ENCODE measurements around the gene PLA2G2A.
"Not testable (repeated sequence)": the region's sequence is repeated elsewhere in the genome, so short reads cannot be mapped to it uniquely, and the experiment has no call there.

PLA2G2A gene

DNA sequence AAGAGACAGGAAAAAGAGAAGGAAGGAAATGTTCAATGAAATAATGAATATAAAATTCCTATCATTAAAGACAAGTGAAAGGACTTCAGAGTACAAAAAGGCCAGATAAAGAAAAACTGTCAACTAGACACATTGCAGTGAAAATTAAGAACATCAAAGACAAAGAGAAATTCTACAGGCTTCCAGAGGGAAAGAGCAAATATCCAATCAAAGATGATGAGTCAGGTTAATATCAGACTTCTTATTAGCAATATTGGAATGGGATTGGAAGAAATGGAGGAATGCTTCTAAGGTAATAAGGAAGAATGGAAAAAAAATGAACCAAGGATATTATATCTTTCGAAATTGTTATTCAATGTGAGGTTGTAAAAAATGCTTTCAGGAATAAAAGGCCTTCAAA is 7.8 kb downstream of the PLA2G2A start:
- no peak for DNase-seq

DNA sequence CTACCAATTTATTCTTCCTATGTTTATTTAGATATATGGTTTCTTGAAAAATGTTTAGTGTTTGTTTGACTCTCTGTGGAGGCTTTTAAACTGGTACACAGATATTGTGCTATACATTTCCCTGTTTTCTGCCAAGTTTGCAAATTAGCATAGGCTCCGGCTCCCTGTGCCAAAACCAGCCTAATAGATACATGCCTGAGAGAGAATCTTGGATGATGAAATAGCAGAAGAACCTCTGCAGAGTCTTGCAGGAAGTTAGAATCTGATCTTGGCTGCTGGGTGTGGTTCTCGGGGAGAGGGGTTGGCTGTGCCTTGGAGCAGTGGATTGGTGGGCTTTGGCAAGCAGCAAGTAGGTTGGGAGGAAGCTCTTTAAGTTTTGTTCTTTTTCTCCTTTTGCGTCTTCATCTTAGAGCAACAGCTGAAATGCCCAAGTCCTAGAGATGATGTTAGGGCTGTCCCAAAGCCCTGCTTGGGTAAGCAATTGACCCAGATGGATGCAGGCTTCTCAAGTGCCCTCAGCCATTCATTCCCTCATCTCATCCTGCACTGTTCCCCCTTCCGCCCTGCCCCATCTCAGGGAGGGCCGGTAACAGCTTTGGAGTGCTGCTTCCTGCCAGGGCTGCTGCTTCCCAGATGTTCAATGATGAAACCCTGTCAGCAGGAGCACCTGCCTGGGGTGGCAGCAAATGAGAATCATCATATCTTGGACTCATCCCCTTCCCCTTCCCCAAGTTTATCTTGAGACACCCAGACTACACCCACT is 9.3 kb downstream of the PLA2G2A start:
- DNase-seq: no peak

- DNase-seq: no peak
Measured at GRCh38 chr1:19967808-19968207, 11.6 kb downstream of the PLA2G2A start.

DNA sequence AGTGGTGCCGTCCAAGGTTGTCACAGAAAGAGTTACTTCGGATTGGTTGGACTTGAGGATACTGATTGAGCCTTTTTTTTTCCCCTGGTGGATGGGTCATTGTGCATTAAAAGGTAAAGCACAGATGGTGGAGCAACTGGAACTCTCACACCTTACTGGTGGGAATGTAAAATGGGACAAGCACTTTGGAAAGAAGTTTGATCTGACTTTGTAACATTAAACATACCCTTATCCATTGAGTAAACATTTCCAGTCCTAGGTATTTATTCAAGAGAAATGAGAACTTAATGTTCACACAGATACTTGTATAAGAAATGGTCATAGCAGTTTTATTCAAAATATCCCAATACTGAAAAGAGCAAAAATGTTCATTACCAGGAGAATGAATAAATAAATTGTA is 14.9 kb downstream of the PLA2G2A start:
- no peak for DNase-seq

DNA sequence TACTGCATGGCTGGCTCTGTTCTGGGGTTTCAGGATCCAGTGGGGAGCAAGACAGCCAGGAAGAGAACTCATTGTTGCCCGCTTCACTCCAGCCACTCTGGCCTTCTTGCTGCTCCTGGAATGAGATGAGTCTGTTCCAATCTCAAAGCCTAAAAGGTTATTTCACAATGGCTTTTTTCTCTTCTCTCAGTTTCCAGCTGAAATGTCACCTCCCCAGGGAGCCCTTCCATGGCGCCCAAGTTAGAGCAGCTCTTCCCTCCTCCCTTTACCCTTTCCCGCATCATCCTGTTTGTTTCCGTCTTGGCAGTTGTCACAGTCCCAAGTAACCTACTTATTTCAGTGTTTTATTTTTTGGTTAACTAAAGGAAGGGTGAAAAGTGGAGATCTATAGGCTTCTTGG is 15.8 kb downstream of the PLA2G2A start:
- no peak for DNase-seq

DNA sequence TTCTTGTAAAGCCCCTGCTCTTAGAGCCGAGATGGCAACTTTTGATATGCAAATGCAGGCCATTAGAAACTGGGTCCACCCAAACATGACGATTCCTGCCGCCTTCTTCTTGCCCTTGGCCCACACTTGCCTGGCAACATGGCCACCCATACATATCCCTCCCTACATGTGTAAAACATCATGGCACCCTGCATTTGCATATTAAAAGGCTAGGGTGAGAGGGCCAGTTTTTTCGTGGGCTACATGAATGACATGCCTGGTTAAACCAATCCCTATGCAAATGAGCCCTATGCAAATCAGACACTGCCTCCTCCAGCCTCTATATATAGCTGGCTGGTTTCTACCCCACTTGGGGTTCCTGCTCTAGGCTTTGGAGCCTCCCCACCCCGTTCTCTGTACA is 18.8 kb downstream of the PLA2G2A start:
- no peak for DNase-seq

- DNase-seq: no peak
Measured at GRCh38 chr1:19957779-19958178, 21.6 kb downstream of the PLA2G2A start.

DNA sequence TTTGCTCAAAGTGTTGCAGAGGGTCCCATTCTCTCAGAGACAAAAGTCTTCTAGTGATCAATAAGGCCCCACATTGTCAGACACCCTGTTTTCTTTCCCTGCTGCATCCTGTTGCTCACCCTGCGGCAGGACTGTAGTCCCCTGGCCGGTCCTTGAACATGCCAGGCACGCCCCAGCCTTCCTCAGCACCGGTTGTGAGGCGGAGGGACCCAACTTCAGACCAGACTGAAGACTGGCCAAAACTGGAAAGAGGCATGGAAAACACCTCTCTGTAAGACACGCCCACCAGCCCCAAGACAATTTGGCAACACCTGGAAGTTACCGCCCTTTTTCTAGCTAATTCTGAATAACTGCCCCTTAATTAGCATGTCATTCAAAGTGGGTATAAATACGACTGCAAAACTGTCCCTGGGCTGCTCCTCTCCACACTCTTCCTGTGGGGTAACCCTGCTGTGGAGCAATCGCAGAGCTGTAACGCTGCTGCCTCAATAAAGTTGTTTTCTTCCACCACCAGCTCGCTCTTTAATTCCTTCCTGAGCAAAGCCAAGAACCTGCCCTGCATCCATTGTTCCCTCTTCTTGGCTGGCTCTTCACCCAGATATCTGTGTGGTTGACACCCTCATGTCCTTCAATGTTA is 23.8 kb downstream of the PLA2G2A start:
- DNase-seq: no peak

- no peak for DNase-seq
Measured at GRCh38 chr1:19954059-19954458, 25.4 kb downstream of the PLA2G2A start.

GRCh38 chr1:19949016-19949415 is 30.4 kb downstream of the PLA2G2A start:
- no peak for DNase-seq

DNA sequence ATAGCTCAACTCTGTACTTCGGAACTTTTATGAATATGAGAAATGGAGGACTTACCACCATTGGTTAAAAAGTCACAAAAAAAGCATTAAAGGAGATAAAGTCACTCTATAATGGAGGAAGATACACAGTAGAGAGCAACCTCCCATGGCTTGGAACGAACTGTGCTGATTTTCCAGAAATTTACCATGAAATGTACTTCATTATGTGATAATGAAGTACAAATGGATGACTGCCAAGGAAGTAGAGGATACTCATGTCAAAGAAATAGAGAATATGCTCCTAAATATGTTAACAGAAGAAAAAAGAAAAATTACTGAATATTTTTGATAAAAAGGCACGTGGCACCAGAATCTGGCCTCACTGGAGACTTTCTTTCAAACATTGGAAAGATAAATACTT is 32.4 kb downstream of the PLA2G2A start:
- DNase-seq: no peak

- DNase-seq: no peak
Measured at GRCh38 chr1:19946331-19946751, 33.1 kb downstream of the PLA2G2A start.

DNA sequence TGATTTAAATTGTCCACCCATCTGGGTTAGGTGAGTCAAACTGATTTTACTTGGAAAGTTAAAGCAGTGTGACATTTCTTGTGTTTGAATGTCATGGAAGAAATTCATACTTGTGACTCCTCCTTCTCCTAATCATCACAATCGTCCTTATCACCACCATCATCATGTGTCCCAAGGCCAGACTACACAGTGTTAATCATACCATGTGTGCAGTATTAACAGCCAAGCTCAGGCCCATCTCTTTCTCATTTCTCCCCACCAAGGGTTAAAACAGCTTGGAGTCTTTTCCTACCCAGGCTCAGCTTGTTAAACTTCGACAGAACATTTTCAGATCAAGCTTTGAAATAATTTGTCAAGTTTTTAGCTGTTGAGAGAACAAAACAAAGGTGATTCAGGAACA is 33.5 kb downstream of the PLA2G2A start:
- no peak for DNase-seq

- no peak for DNase-seq
Measured at GRCh38 chr1:19942657-19943056, 36.8 kb downstream of the PLA2G2A start.

GRCh38 chr1:19942088-19942487 is 37.3 kb downstream of the PLA2G2A start:
- DNase-seq: no peak

GRCh38 chr1:19941206-19941568 is 38.2 kb downstream of the PLA2G2A start:
- no peak for DNase-seq

GRCh38 chr1:19940486-19941205 is 38.8 kb downstream of the PLA2G2A start:
- no peak for DNase-seq

GRCh38 chr1:19938472-19938871 is 40.9 kb downstream of the PLA2G2A start:
- DNase-seq: no peak

DNA sequence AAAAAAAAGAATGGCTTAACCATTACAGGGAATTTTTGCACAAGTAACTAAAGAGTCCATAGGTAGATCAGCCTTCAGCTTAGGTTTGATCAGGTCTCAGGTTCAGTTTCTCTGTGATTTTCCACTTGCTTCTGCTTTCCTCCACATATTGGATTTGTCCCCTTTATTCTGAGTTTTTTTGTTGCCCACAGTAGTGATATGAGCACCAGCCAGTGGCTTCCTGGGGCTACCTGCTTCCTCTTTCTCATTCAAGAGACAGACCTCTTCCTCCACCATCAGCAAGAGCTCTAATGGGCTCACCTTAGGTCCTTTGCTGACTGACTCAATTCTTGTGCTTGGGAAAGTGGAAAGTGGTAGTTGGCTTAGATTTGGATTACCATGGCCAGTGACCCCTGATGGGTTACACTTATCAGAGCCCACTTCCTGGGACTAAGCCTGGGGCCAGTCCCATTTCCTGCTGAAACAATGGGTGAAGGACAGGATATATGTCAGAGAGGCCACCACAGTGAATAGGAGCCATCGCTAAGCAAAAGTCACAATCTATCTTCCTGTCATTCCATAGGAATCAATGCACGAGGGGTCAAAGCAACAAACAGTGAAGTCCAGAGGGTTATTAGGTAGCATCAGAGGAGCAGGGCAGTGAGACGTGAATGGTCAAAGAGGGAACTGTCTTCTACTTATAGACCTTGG is 43.2 kb downstream of the PLA2G2A start:
- no peak for DNase-seq

DNA sequence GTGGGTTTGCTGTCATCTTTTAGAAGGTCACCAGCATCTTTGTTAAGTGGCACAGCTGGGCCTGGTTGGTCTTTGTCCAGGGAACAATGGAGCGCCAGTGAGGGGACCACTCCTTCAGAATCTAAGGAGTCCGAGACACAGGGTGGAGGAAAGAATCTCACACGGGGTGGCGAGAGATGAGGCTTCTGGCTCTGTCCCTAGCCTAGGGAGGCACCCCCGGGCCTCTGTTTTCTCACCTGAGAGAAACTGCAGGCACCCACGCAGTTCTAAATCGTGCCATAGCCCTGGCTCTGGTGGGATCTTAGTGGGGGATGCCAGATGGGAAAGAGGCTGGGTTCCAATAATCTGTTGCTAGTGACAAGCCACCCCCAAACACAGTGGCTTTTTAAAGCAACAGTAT is 45.1 kb downstream of the PLA2G2A start:
- DNase-seq: no peak

- no peak for DNase-seq
Measured at GRCh38 chr1:19932866-19933265, 46.6 kb downstream of the PLA2G2A start.

DNA sequence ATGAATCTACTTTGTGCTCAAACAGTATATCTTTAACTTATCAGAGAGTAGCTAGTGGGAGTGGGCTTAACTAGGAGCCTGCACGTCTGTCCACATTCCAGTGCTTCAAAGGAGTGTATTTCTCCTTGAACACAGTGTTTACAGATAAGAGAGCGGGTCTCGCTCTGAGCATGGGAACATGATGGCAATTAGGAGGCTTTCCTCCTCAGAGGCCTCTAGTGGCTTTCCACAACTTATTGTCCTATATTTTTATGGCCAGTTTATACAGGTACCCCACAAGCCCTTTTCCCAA is 52.3 kb downstream of the PLA2G2A start:
- not testable (repeated sequence) for DNase-seq

DNA sequence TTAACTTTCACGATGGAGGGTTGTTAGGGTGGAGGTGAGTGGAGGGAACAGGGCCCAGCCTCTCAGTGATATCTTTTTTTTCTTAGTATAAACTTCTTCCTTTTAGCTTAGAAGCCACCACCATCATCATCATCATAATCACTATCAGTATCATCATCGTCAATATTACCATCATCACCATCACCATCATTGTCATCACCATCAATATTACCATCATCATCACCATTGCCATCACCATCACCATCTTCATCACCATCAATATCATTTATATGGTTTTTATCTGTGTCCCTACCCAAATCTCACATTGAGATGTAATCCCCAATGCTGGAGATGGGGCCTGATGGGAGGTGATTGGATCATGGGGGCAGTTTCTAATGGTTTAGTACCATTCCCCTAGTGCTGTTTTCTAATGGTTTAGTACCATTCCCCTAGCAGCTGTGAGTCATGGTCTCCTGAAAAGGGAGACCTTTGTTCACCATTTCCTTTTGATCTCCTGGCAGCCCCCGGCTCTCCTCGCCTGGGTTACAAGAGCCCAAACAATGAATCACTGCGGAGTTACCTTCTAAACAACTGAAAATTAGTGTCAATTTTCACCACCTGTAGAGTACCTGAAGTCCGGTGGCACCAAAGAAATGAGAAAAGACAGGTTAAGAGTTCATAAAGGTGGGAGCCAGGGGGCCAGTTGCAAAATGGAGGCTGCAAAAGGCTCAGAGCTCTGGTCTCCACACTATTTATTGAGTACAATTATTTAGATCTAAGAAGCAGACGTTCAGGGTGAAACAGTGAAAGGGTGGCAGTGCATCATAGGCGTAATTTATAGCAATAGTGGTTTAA is 52.9 kb downstream of the PLA2G2A start:
- no peak for DNase-seq

Data from activated CD4-positive, alpha-beta T cell treated with anti-CD3 and anti-CD28 coated beads for 1 hour (primary cell).